HK-2 (cell line): ENCODE results near the gene ABCC8.

Source experiments
- DNase-seq: peaks from one replicate; pipeline ENCODE4 v3.0.0-alpha.2; 2018; ENCODE audit not compliant: unreplicated experiment

The ABCC8 gene

DNA sequence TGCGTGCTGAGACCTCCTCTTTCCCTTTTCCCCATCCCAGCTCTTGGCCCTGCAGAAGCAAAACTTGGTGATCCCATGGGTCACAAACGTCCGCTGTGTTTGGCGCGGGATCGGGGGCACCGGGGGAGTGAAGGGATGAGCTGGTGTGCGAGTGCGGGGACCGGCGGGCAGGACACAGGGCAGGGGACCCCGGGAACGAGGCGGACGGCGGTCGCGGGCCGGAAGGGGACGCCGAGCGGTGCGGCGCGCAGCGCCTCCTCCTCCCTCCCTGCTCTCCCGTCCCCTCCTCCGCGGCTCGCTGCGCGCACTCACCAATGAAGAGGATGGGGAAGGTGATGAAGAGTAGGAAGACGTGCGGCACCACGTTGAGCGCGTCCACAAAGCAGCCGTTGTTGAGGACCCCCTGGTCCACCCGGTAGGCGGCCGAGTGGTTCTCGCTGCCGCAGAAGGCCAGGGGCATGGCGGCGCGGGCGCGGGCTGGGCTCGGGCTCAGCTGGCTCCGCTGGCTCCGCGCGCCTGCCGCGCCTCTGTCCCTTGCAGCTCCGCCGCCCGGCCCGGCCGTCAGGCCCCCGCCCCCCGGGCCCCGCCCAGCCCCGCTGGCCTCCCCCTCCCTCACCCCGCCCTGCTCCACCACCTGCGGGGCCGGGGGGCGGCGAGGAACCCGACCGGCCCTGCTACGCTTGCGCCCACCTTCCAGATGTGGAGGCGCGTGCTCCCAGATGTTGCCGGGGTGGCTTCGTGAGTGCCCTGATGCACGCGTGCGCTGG, at the start of gene ABCC8:
Gene ABCC8 (minus strand): TSS at position 529 of the 767 bp plus-strand sequence. CDS start 69 bp downstream, at position 460.
- no peak for DNase-seq

DNA sequence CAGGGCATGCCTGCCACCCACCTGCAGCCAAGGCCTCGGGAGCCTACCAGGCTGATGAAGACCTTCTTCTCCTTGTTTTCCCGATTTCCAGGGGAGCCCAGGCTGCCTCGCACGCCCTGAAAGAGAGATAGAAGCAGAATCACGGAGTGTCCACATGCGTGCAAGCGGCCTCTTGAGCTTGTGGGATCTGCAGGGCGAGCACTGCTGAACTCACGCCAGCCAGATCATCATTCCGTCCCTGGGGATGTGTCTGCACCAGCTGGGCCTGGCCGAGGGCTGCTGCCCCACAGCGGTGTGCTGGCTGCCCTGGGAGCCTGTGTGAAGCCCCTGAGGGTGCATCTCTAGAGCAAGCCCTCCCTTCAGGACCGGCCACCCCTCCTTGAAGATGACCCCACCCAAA, 49.7 kb upstream of the ABCC8 start:
- DNase-seq: no peak

DNA sequence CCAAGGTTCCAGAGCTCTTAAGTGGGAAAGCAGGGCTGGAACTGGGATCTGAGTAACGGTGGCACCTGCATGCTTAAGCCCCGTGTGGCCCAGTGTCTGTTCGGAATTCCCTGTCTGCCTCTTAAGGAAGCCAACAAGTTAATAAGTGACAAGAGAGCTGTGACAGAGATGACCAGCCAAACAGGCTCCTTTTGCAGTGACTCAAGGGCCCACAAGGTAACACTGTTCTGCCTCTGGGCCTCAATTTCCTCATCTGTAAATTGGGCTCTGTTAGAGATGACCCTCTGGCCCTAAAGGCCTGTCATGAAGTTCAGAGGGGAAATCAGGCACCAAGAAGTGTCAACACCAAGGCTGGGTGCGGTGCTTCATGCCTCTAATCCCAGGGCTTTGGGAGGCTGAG, 48.9 kb upstream of the ABCC8 start:
- no peak for DNase-seq

DNA sequence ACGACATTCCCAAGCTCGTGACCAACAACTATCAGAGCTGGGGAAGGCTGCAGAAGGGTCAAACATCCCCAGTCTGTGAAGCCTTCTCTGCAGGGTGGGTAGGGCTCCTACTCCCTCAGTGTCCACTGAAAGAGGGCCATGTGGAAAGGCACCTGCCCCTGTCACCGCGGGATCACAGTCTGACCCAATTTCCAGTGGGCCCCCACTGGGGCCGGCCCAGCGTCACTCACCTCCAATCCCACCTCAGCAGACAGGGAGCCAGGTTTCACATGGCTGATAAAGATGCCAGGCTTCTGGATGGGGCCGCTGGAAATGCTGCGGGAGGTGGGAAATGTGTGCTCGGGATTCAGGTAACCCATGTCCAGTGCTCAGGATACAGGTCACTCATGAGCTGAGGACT, 47.6 kb upstream of the ABCC8 start:
- no peak for DNase-seq

DNA sequence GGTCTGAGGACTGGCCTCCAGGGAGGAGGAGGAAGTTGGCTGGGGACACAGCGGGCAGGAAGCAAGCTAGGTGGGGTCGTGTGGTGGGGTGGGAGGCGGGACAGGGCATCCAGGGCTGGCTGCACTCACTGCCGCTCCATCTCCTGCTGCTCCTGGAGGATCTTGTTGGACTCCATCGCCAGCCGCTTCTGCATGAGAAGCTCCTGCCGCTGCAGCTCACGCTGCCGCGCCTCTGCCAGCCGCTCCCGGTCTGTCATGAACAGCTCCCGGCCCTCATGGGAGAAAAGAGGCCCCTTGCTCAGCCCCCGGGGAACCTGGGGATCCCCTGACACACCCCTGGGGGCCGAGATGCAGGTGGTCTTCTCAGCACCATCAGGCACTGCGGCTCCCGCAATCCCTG, 46.0 kb upstream of the ABCC8 start:
- no peak for DNase-seq

DNA sequence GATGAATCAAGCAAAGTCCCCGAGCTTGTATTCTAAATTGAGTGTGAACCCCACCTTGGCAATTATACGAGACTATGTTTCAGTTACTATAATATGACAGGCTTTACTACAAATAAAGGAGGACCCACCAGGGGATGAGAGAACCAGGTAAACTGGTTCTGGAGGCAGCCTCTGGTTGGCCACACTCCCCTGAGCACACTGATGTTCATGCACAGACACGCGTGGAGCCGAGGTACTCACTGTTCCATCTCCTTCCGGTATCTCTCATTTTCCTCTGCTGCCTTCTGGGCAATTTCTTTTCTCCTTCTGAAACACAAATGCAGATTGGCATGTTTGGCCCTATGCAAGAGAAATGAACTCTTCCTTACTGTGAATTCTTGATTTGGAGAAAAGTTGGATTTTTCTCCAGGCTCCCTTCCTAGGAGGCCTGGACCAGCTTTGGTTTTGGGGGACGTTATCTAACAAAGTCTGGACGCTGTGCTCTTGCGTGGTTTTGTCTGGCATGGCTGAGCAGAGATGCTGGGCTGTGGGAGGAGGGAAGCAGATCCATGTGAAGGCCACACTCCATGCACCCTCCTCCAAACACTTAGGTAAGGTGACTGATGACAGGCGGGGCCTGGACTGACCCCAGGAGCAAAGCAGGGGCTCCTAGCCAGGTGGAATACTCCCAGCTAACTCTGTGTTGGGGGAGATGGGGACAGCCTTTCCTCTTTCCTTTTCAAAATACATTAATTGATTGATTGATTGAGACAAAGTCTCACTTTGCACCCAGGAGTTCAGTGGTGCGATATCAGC, 44.7 kb upstream of the ABCC8 start:
- no peak for DNase-seq

DNA sequence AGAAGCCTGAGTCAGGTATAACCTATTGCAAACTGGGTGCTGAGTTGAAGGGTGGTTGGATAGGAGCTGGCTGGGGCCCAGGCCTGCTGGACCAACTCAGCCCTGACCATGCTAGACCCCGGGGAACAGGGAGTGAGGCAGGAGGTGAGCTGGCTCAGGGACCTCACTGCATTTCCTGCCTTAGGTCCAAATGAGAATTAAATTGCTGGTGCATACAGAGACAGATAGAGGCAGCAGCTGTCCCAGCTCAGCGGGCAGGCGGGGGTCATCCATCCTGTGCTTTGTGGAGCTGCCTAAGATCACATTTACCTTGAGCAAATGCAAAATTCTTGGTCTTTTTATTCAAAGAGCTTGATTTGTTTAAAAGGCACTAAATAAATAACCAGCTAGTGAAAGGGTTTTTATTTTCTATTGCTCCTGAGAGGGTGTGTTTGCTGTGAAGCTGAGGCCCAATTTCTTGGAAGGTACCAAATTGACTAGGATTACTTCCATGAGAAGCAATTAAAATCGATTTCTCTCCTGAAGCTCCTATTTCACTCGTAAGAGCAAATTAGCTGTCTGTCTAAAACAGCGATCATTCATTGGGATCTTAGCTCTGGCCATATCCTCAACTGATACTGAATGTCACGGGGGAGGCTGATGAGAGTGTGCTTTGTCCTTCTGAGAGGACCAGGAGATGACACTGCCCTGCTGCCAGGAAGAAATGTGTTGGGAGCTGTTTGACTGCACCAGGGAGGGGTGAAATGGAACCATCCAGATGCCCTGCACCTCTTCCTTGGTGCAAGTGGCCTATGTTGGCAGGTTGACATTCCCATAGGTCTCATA, 42.6 kb upstream of the ABCC8 start:
- DNase-seq: no peak

DNA sequence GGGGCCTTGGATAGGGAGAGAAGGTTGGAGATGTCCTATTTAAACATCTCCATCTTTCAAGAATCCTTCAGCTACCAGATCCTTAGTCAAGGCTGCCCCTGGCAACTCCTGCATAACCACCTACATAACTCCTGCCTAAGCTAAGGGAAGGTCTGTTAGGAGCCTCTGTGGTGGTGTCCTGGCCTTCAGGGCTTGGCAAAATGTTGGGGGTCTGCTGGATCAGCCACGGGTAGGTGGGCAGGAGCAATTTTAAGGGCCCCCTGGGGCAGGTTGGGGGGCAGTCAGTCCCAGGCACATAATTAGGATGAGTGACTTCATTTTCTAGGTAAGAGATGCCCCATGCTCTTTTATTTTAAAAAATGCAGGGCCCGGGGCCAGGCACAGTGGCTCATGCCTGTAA, 41.7 kb upstream of the ABCC8 start:
- DNase-seq: no peak

DNA sequence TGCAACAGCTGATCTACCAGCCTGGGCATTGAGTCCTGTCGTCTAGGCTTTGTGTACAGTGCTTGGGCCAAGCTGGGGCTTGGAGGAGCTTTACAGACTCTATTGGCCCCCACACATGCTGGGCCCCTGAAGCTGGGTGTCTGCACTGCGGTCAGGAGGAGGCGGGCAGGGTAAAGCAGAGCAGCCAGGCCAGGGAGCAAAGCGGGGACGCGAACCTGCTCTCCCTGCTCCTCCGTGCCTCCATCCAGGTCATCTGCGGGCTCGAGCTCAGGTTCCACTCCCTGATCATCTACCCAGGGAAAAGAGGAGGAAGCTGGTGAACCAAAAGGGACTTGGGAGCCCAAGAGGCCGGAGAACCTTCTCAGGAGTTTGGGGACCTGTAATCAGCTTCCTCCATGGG, 40.5 kb upstream of the ABCC8 start:
- no peak for DNase-seq

DNA sequence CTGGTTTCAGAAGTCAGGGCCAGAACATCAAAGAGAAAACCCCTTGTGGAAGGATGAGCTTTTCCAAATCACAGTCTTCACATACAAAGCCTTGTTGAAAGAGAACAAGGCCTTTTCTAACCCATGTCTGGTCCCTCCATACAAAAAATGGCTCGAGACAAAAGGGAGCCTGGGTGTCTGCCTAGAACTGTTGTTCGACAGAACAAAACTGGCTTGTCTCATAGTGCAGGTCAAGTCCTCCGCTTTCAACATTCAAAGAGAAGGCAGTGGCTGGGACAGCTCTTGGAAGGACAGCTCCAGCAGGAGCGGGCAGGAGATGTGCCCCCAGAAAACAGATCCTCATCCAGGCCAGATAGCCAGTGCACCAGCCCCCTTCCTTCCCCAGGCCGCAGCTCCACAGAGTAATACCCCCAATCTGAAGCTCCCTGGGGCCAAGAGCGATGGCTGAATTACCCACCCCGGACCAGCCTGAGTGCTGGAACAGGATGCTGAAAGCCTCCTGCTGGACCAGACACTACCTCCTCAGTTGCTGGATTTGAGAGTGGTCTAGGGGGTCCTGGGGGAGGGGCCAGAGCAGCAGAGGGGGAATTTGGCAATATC, 40.0 kb upstream of the ABCC8 start:
- DNase-seq: no peak

DNA sequence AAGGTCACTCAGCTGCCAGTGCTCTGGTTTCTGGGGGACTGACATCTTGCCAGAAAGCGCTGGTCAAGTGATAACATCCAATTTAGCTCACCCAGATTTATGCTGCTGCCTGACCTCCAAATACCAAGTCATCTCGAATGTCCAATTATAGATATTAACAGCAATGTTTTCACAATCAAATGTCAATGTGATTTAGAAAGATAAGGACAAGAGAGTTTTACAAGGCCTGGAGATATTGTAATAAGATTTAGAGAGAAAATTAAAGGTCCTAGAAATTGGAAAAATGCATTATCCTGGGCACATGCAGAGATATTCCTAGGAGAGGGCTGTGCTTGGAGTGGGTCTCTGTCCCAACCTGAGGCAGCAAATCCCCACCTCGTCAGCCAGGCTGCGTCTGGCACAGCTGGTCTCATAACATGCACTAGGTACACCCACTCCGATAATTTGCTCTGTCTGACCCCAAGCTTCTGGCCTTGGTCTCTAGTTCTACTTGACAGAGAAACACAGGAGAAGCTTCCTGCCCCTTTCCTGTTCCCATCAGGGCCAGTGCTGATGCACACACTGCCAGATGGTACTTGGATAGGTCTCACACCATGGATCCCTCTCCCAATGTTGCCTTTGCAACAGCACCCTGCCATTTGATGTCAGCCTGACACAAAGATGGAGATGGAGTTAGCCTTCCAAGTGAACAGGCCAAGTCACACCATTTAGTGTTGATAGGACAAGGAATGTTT, 39.0 kb upstream of the ABCC8 start:
- DNase-seq: no peak

DNA sequence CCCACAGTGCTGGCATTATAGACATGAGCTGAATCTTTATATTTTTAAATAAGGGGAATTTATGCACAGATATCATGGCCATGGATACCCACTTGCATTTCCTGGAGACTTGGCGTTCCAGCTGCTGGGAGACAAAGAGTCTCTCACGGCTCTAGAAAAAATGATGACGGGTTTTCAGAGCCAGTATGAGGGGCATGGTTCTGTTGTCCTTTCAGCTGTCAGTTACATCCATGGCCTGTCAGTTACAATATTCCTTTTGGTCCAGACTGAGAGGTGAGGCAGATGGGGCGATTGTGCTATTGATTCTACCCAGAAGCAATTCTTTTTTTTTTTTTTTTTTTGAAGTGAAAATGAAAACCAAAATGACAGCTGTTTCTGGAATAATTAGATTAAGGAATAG, 37.8 kb upstream of the ABCC8 start:
- no peak for DNase-seq

DNA sequence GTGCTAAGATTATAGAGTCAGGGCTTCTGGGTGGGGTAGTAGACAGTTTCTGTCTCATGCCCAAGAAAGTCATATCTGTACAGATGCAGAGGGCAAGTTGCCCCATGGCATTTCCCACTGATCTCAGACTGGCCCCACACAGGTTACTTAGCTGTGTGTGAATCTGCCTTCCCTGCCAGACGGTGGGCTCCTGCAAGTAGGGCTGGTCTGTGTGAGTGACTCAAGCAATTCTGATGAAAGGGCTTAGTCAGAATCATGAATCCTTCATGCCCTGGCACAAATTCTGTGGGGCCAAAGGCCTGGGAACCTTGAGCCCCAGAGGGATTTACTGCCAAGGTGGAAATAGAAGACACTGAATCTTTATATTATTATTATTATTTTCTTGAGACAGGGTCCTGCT, 37.2 kb upstream of the ABCC8 start:
- DNase-seq: no peak

DNA sequence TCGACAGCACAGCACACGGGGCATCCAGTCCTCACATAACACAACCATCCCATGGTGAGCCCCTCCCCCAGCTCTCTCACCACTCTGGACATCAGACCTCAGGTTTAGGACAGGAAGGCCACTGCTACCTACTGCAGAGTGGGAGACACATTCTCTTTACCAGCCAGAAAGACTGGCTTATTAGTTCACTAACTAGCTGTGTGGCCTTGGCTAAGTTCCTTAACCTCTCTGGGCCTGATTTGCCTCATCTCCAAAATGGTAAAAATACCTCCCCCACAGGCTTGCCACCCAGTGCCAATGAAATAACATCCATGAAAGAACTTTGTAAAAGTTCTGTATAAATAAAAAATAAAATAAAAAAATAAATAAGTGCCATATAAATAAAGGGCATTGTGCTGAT, 35.5 kb upstream of the ABCC8 start:
- no peak for DNase-seq

DNA sequence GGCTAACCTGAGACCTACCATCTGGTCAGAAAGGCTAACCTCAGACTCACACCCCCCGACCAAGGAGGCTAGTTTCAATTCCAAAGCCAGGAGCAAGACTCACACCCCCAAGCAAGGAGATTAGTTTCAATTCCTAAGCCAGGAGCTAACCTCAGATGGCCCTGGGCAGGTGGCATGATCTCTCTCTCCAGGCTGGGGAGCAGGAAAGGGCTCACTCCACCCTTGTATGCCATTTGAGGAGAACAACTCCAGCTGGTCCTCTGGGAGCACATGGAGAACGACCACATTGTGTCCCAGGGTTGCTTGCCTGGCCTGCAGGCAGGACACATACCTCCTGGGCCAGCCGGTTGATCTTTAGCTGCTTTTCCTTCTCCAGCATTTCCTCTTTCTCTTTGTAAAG, 34.9 kb upstream of the ABCC8 start:
- DNase-seq: no peak

DNA sequence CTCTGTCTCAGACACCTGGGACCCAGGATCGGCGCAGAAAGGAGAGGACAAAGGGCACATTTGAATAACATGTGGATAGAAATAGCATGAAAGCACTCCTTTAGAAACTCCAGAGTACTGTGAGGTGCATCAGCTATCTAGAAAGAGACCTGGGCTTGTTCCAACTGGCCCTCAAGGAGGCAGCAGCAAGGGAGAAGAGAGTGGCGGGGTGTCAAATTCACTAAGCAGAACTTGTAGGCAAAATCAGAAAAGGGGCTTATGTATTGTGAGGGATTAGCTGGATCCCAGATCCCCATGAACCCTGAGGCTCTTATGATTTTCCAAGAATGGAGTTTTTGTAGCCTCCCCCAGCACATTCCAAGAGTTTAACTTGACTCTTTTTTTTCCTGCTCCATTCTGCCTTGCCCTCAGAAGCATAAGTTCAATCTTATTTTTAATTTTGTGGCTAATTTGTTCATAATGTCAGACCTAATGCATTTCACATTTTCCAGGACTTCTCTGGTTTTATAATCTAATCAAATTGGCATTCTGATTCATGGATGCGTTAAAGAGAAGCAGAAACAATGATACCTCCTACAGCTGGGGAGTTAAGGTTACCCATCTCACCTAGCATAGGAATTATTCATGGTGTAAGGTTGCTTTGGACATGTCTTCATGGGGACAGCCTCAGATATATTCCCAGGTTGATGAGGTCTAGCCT, 34.0 kb upstream of the ABCC8 start:
- DNase-seq: no peak

DNA sequence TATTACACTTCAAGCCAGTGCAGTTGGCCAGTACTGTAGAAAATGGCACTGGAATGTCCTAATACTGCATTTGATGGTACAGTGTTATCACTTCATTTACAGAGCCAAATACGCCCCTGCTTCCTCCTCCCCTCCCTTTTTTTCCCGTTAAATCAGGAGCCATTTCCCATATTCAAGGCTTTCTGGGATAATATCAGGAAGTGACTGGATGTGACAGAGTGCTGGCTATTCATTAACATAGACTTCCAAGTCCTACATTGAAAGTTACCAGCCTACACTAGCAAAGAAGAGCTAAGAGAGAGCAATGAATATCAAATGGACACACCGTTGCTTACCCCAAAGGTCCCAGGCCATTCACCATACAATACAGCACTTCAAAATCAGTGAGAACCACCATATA, 32.1 kb upstream of the ABCC8 start:
- no peak for DNase-seq

DNA sequence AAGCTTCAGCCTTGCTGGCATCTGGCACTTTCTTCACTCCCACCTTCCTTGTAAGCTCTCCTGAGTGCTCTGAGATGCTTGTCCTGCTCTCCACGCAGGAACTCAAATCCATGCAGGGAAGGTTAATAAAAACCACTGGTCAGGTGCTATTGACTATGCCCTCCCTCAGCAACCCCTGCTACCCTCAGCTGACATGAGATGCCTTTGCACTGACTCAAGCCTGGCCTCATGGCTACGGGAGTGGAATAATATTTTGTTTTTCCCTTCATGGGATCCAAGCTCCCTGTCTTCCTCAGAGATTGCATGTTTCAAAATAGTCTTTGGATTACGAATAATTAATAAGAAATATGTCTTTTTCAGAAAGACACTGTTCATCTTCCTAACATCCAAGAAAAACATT, 31.7 kb upstream of the ABCC8 start:
- DNase-seq: peak; percentile 19

DNA sequence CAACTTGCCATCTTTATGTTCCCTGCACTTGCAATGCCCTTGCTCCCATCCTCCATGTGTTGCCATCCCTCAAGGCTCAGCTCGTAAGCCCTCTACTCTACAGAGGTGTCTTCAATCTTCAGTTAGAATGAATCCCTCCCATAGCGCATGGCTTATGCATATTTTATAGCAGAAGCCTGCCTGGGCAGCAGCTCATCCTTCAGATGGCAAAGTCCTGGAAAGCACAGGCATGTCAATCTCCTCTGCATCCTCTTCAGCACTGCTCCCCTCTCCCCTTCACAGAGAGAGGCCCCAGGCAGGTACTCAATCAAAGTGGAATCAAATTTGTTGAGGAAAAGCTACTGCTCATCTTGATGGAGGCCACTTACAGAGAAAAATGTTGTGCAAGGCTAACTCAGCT, 31.1 kb upstream of the ABCC8 start:
- DNase-seq: no peak

DNA sequence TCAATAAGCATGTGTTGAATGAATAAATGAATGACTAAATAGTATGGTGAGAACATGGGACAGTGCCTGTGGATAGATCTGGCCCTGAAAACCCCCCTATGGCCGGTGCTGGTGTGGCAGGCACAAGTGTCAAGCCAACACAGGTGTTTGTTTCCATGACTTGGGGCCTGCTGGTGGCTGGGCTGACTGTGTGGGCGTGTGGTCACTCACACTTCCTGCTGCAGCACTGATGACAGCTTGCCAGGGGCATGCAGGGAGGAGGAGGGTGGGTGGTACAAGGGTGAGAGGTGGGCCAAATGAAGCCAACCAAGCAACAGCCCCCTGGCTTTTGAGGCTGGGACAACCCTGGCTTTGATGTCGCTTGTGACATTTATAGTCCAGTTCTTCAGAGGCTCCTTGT, 30.3 kb upstream of the ABCC8 start:
- DNase-seq: no peak

DNA sequence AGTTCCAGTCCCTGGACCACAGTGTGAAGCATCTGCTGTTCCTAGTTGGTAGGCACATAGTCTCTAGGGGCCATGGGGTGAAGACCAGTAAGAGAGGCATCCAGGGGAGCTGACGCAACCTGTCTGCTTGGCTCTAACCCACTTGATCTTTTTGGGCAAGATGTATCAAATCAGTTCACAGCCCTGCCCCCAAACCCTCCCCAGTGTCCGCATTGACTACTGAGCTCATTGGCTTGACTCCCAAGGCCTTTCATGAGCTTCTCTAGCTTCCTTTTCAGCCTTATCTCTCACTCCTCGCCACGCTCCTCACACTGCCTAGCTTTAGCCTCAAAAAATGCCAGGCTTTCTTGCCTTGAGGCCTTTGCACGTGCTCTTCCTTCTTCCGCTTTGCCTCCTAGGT, 29.7 kb upstream of the ABCC8 start:
- DNase-seq: no peak
